ENCODE data around the gene PITX1. TPM values are rescaled to one million over a fixed set of nuclear protein-coding genes. Genes with fewer than 3 reads are reported as not detected.
"Not testable (repeated sequence)": the region's sequence is repeated elsewhere in the genome, so short reads cannot be mapped to it uniquely, and the experiment has no call there.

PITX1 gene
- total RNA-seq, 4 donors from 2014 or later, result 571 to 1,232 (median 680) TPM

GRCh38 chr5:134997015-134997414, 37.0 kb downstream of the PITX1 start:
- no peak overlapping the region for H3K4me3 ChIP-seq
- no peaks in the 10 kb centered on the region for H3K36me3 ChIP-seq
- no peaks in the 10 kb centered on the region for H3K4me1 ChIP-seq
- no peak for DNase-seq
- WGBS, 2 donors, result 66% methylated on average over 2 of the region's 11 CpGs
- no peaks in the 10 kb centered on the region for H3K9me3 ChIP-seq
- no peaks in the 10 kb centered on the region for H3K27me3 ChIP-seq
- intact Hi-C loops (cut with DNase I), result no loop called here
- TF ChIP-seq POLR2A (IDR thresholded peaks at IDR 0.05) (no peak), CTCF (IDR thresholded peaks at IDR 0.05) (no peak)
- H3K27ac ChIP-seq, result no peak overlapping the region

GRCh38 chr5:134995850-134996402, 38.1 kb downstream of the PITX1 start:
- WGBS, 2 donors, result 81 to 93% methylated on average over 8 of the region's 8 CpGs
- H3K36me3 ChIP-seq, result no peaks in the 10 kb centered on the region
- intact Hi-C loops (cut with DNase I), result no loop called here
- H3K27me3 ChIP-seq, result no peaks in the 10 kb centered on the region
- no peaks in the 10 kb centered on the region for H3K9me3 ChIP-seq
- DNase-seq, result no peak
- H3K4me3 ChIP-seq, result no peak overlapping the region
- TF ChIP-seq POLR2A (IDR thresholded peaks at IDR 0.05) (no peak), CTCF (IDR thresholded peaks at IDR 0.05) (no peak)
- no peaks in the 10 kb centered on the region for H3K4me1 ChIP-seq
- H3K27ac ChIP-seq, result no peak overlapping the region

- Histone ChIP-seq H3K4me3 (no peak overlapping the region), H3K4me1 (no peaks in the 10 kb centered on the region), H3K9me3 (no peaks in the 10 kb centered on the region), H3K27me3 (no peaks in the 10 kb centered on the region), H3K27ac (no peak overlapping the region), H3K36me3 (no peaks in the 10 kb centered on the region)
- TF ChIP-seq POLR2A (IDR thresholded peaks at IDR 0.05), result no peak
- TF ChIP-seq CTCF (IDR thresholded peaks at IDR 0.05), result no peak
- DNase-seq, result no peak
- 53 to 57% methylated on average over 2 of the region's 2 CpGs for WGBS, 2 donors
- intact Hi-C loops (cut with DNase I), result no loop called here
Measured at GRCh38 chr5:134994560-134995156, 39.4 kb downstream of the PITX1 start.

- H3K4me1 ChIP-seq, result no peaks in the 10 kb centered on the region
- H3K4me3 ChIP-seq, result no peak overlapping the region
- H3K36me3 ChIP-seq, result no peaks in the 10 kb centered on the region
- H3K27me3 ChIP-seq, result no peaks in the 10 kb centered on the region
- intact Hi-C loops (cut with DNase I), result no loop called here
- WGBS, 2 donors, result 89 to 92% methylated on average over 2 of the region's 2 CpGs
- DNase-seq, result no peak
- H3K27ac ChIP-seq, result no peak overlapping the region
- TF ChIP-seq CTCF (IDR thresholded peaks at IDR 0.05), result no peak
- TF ChIP-seq POLR2A (IDR thresholded peaks at IDR 0.05), result no peak
- H3K9me3 ChIP-seq, result no peaks in the 10 kb centered on the region
Measured at GRCh38 chr5:134993161-134993560, 40.9 kb downstream of the PITX1 start.

GRCh38 chr5:134992148-134992547, 41.9 kb downstream of the PITX1 start:
- no peak for TF ChIP-seq POLR2A (IDR thresholded peaks at IDR 0.05)
- TF ChIP-seq CTCF (IDR thresholded peaks at IDR 0.05), result no peak
- intact Hi-C loops (cut with DNase I), result no loop called here
- WGBS, 2 donors, result 89 to 90% methylated on average over 5 of the region's 5 CpGs
- no peak overlapping the region for H3K27ac ChIP-seq
- H3K9me3 ChIP-seq, result no peaks in the 10 kb centered on the region
- no peaks in the 10 kb centered on the region for H3K4me1 ChIP-seq
- no peak for DNase-seq
- no peaks in the 10 kb centered on the region for H3K36me3 ChIP-seq
- H3K27me3 ChIP-seq, result no peaks in the 10 kb centered on the region
- no peak overlapping the region for H3K4me3 ChIP-seq

GRCh38 chr5:134990183-134990582, 43.8 kb downstream of the PITX1 start:
- H3K27me3 ChIP-seq; DNase-seq; H3K36me3 ChIP-seq; H3K4me3 ChIP-seq; H3K27ac ChIP-seq; H3K9me3 ChIP-seq; intact Hi-C loops (cut with DNase I); H3K4me1 ChIP-seq: not testable (repeated sequence)
- 82 to 87% methylated on average over 5 of the region's 5 CpGs for WGBS, 2 donors
